Stimulated activated CD4-positive, alpha-beta T cell treated with anti-CD3 and anti-CD28 coated beads, Interleukin-4, amount 100 ng/mL, for 1 hour (primary cell): ENCODE data around the gene ILK.
A peak's percentile ranks its signal among the peaks of the same experiment; 100 is the strongest.

Experiments
- DNase-seq: peaks from one replicate; pipeline ENCODE4 v3.0.0-alpha.2; 2020

ILK gene

GRCh38 chr11:6603287-6604080 lies at the start of gene ILK, which contains the start of gene RRP8:
Gene ILK (plus strand): TSS chr11:6603774. CDS start chr11:6604272, 498 bp downstream.
Gene RRP8 (minus strand): TSS chr11:6603616. CDS start chr11:6603502, 114 bp downstream.
- peak; percentile 86 for DNase-seq

- no peak for DNase-seq
Observed at GRCh38 chr11:6554828-6555706, 48.5 kb upstream of the ILK start.

GRCh38 chr11:6556139-6556949 lies 47.2 kb upstream of the ILK start:
- no peak for DNase-seq

GRCh38 chr11:6557063-6557462 lies 46.5 kb upstream of the ILK start:
- no peak for DNase-seq

- no peak for DNase-seq
Observed at GRCh38 chr11:6557761-6558674, 45.6 kb upstream of the ILK start.

GRCh38 chr11:6559369-6559768 lies 44.2 kb upstream of the ILK start:
- DNase-seq, result no peak

- no peak for DNase-seq
Observed at GRCh38 chr11:6561288-6561687, 42.3 kb upstream of the ILK start.

- no peak for DNase-seq
Observed at GRCh38 chr11:6563121-6563619, 40.4 kb upstream of the ILK start.

GRCh38 chr11:6563667-6564066 lies 39.9 kb upstream of the ILK start:
- DNase-seq, result no peak

GRCh38 chr11:6565325-6565724 lies 38.2 kb upstream of the ILK start:
- no peak for DNase-seq

GRCh38 chr11:6565988-6566703 lies 37.4 kb upstream of the ILK start:
- no peak for DNase-seq

- no peak for DNase-seq
Observed at GRCh38 chr11:6566704-6567370, 36.7 kb upstream of the ILK start.

- no peak for DNase-seq
Observed at GRCh38 chr11:6567371-6567745, 36.2 kb upstream of the ILK start.

- DNase-seq, result no peak
Observed at GRCh38 chr11:6568191-6568918, 35.2 kb upstream of the ILK start.

- DNase-seq, result no peak
Observed at GRCh38 chr11:6569706-6570105, 33.9 kb upstream of the ILK start.

- DNase-seq, result no peak
Observed at GRCh38 chr11:6570691-6571427, 32.7 kb upstream of the ILK start.

GRCh38 chr11:6571434-6572008 lies 32.1 kb upstream of the ILK start:
- DNase-seq, result no peak

GRCh38 chr11:6572215-6572614 lies 31.4 kb upstream of the ILK start:
- no peak for DNase-seq
